ENCODE results near the gene TTF1.

TTF1 gene

DNA sequence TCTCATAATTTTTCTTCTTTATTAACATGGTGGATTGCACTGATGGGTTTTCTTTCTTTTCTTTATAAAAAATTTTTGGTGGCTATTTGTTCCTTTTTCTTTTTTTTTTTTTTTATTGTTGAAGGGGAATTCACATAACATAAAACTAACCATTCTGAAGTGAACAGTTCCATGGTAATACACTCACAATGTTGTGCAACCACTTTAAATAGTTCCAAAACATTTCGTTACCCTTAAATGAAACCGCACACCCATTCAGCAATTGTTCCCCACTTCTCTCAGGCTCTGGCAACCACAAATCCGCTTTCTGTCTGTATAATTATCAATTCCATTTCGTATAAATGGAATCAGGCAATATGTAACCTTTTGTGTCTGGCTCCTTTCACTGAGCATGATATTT is 40.2 kb downstream of the TTF1 start:
- Histone ChIP-seq H3K9me3 (ENCODE audit: control insufficient read depth, insufficient read depth, low read length) (no peaks in the 10 kb centered on the region), H3K27me3 (ENCODE audit: control insufficient read depth, insufficient read depth, low read length) (no peaks in the 10 kb centered on the region), H3K9ac (ENCODE audit: low read depth, low read length) (no peak overlapping the region), H3K4me1 (ENCODE audit: control insufficient read depth, insufficient read depth, low read length) (no peaks in the 10 kb centered on the region), H3K36me3 (ENCODE audit: control insufficient read depth, insufficient read depth, low read length) (no peaks in the 10 kb centered on the region), H3K4me3 (ENCODE audit: low read depth, low read length) (no peak overlapping the region), H3K27ac (ENCODE audit: low read depth, low read length) (no peak overlapping the region)

DNA sequence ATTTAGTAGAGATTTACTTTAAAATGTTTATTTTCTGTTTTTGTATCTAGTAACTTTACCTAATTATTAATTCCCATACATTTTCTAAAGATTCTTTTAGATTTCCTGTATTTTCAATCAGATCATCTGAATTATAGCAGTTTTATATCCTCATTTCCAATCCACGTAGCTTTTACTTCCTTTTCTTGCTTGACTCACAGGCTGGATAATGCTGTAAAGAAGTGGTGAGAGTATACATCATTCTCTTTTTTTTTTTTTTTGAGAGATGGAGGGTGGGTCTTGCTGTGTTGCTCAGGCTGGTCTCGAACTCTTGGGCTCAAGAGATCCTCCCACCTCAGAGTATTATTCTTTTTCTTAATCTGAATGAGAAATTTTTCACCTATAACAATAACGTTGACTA is 40.7 kb downstream of the TTF1 start:
- no peak overlapping the region for H3K9ac ChIP-seq (ENCODE audit: low read depth, low read length)
- no peaks in the 10 kb centered on the region for H3K4me1 ChIP-seq (ENCODE audit: control insufficient read depth, insufficient read depth, low read length)
- H3K9me3 ChIP-seq (ENCODE audit: control insufficient read depth, insufficient read depth, low read length), result no peaks in the 10 kb centered on the region
- no peak overlapping the region for H3K27ac ChIP-seq (ENCODE audit: low read depth, low read length)
- H3K36me3 ChIP-seq (ENCODE audit: control insufficient read depth, insufficient read depth, low read length), result no peaks in the 10 kb centered on the region
- no peak overlapping the region for H3K4me3 ChIP-seq (ENCODE audit: low read depth, low read length)
- H3K27me3 ChIP-seq (ENCODE audit: control insufficient read depth, insufficient read depth, low read length), result no peaks in the 10 kb centered on the region

DNA sequence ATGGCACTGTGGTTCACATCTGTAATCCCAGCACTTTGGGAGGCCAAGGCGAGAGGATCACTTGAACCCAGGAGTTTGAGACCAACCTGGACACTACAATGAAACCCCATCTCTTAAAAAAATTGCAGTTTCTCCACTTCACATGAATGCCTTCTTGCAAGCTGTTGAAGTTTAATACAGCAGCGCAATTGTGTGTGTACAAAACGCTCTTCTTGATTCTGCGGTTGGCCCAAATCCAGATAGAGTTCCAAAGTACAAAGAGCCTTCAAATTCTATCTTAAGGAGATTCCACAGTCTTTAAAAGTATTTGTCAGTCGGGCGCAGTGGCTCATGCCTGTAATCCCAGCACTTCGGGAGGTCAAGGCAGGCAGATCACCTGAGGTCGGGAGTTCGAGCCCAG is 42.6 kb downstream of the TTF1 start:
- no peak overlapping the region for H3K9ac ChIP-seq (ENCODE audit: low read depth, low read length)
- no peaks in the 10 kb centered on the region for H3K9me3 ChIP-seq (ENCODE audit: control insufficient read depth, insufficient read depth, low read length)
- no peaks in the 10 kb centered on the region for H3K4me1 ChIP-seq (ENCODE audit: control insufficient read depth, insufficient read depth, low read length)
- H3K27ac ChIP-seq (ENCODE audit: low read depth, low read length), result no peak overlapping the region
- H3K4me3 ChIP-seq (ENCODE audit: low read depth, low read length), result no peak overlapping the region
- no peaks in the 10 kb centered on the region for H3K27me3 ChIP-seq (ENCODE audit: control insufficient read depth, insufficient read depth, low read length)
- no peaks in the 10 kb centered on the region for H3K36me3 ChIP-seq (ENCODE audit: control insufficient read depth, insufficient read depth, low read length)

DNA sequence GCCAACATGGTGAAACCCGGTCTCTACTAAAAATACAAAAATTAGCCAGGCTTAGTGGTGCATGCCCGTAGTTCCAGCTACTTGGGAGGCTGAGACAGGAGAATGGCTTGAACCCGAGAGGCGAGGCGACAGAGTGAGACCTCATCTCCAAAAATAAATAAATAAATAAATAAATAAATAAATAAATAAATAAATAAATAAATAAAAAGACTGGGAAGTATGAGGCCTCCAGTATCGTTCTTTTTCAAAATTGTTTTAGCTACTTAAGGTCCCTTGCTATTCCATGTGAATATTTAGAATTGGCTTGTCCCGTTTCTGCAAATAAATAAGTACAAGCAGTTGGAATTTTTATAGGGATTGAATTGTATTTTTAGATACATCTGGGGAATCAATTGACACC is 48.9 kb downstream of the TTF1 start:
- no peaks in the 10 kb centered on the region for H3K27me3 ChIP-seq (ENCODE audit: control insufficient read depth, insufficient read depth, low read length)
- no peaks in the 10 kb centered on the region for H3K9me3 ChIP-seq (ENCODE audit: control insufficient read depth, insufficient read depth, low read length)
- no peak overlapping the region for H3K9ac ChIP-seq (ENCODE audit: low read depth, low read length)
- no peak overlapping the region for H3K27ac ChIP-seq (ENCODE audit: low read depth, low read length)
- peaks cover 8% of the 10 kb centered on the region for H3K36me3 ChIP-seq (ENCODE audit: control insufficient read depth, insufficient read depth, low read length)
- peaks cover 6% of the 10 kb centered on the region; the same call in 1 of the 2 replicates for H3K4me1 ChIP-seq (ENCODE audit: control insufficient read depth, insufficient read depth, low read length)
- no peak overlapping the region for H3K4me3 ChIP-seq (ENCODE audit: low read depth, low read length)

DNA sequence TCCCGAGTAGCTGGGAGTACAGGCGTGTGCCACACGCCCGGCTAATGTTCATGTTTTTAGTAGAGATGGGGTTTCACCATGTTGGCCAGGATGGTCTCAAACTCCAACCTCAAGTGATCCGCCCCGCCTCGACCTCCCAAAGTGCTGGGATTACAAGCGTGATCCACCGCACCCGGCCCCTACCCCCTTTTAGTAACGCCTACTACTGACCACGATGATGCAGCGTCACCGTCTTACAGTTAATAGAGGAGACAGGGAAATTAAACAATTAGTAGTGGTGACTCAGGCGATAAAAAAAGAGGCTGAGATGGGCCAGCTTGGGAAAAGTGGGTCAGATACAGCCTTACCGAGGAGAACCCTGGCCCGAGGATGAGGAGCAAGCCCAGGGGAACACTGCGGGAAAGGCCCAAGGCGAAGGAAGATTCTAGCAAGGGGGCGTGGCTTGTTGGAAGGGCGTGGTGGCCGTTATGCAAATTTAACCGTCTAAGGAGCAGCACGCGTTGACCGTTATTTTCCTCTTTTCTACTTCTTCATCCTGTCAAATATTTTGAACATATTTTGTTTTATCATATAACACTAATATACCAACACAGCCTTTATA is 50.2 kb downstream of the TTF1 start:
- Histone ChIP-seq H3K4me1 (ENCODE audit: control insufficient read depth, insufficient read depth, low read length) (peaks cover 6% of the 10 kb centered on the region; the same call in 1 of the 2 replicates), H3K36me3 (ENCODE audit: control insufficient read depth, insufficient read depth, low read length) (peaks cover 21% of the 10 kb centered on the region), H3K27ac (ENCODE audit: low read depth, low read length) (no peak overlapping the region), H3K27me3 (ENCODE audit: control insufficient read depth, insufficient read depth, low read length) (no peaks in the 10 kb centered on the region), H3K9me3 (ENCODE audit: control insufficient read depth, insufficient read depth, low read length) (no peaks in the 10 kb centered on the region), H3K4me3 (ENCODE audit: low read depth, low read length) (no peak overlapping the region), H3K9ac (ENCODE audit: low read depth, low read length) (no peak overlapping the region)

DNA sequence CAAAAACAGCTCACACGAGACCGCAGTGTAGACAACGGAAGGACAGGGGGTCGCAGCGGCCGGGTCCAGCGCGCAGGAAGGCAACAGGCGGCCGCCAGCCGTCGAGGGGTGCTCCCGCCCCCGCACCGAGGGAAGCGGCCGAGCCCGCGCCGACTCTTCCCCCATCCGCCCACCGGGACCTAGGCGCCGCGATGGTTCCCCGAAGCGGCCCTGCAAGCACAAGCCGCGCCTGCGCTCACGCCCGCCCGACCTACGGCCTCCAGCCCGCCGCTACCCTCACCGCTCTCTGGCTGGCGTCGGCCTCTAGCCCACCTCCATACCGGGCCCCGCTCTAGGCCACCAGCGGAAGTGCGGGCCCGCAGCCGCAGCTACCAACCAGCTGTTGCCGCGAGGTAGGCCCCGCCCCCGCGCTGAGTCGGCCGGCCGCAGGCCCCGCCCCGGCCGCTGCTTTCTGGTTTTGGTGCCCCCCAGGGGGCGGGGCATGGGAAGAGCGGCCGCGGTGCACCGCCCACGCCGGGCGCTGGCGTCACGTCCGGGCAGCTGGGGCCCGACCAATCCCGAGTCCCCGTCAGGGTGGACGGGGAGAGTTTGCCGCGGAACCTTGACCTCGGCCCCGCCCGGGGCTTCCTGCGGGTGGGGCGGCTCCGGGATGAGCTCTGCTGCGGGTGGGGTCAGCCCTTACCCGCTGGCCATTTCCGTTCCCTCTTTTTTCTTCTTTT is 51.8 kb downstream of the TTF1 start, which contains the start of gene SETX:
Gene SETX (minus strand): TSS at position 350 of the 719 bp plus-strand sequence. CDS start 5,558 bp downstream, outside the sequence.
- no peaks in the 10 kb centered on the region for H3K27me3 ChIP-seq (ENCODE audit: control insufficient read depth, insufficient read depth, low read length)
- H3K27ac ChIP-seq (ENCODE audit: low read depth, low read length), result peak within 1 kb of the TSS; percentile 90
- H3K36me3 ChIP-seq (ENCODE audit: control insufficient read depth, insufficient read depth, low read length), result peaks cover 38% of the 10 kb centered on the region
- no peaks in the 10 kb centered on the region for H3K9me3 ChIP-seq (ENCODE audit: control insufficient read depth, insufficient read depth, low read length)
- H3K9ac ChIP-seq (ENCODE audit: low read depth, low read length), result peak within 1 kb of the TSS; percentile 91
- peak within 1 kb of the TSS; percentile 95 for H3K4me3 ChIP-seq (ENCODE audit: low read depth, low read length)
- peaks cover 6% of the 10 kb centered on the region; the same call in 1 of the 2 replicates for H3K4me1 ChIP-seq (ENCODE audit: control insufficient read depth, insufficient read depth, low read length)

DNA sequence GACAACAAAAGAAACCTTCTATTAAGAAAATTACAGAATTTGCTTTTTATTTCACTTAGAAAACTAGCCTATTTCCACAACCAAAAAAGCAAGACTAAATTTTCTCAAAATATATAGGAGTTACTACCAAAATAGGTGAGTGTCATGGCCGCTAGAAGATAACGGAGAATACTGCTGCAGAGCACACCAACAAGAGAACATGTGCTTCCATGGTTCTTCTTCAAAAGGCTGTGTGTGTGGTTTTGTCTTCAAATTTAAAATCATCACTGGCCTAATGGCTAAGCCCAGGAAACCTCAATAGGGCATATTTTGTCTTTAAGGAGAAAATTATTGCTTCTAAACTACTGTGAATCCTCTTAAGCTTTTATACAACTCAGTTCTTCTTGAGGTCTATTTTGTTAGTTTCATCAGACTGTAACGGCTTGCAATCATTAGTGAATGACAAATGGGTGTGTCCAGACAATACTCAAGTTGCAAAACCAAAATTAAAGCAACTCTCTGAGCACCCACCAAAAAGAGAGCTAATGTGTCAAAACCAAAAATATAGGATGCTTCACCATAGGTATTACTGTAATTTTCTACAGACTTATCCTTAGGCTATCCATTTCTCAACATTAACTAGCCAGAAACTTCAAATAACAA is 55.1 kb downstream of the TTF1 start:
- no peaks in the 10 kb centered on the region for H3K27me3 ChIP-seq (ENCODE audit: control insufficient read depth, insufficient read depth, low read length)
- no peak overlapping the region for H3K27ac ChIP-seq (ENCODE audit: low read depth, low read length)
- no peak overlapping the region for H3K9ac ChIP-seq (ENCODE audit: low read depth, low read length)
- H3K4me3 ChIP-seq (ENCODE audit: low read depth, low read length), result no peak overlapping the region
- peaks cover 67% of the 10 kb centered on the region for H3K36me3 ChIP-seq (ENCODE audit: control insufficient read depth, insufficient read depth, low read length)
- H3K4me1 ChIP-seq (ENCODE audit: control insufficient read depth, insufficient read depth, low read length), result peaks cover 6% of the 10 kb centered on the region; the same call in 1 of the 2 replicates
- no peaks in the 10 kb centered on the region for H3K9me3 ChIP-seq (ENCODE audit: control insufficient read depth, insufficient read depth, low read length)

DNA sequence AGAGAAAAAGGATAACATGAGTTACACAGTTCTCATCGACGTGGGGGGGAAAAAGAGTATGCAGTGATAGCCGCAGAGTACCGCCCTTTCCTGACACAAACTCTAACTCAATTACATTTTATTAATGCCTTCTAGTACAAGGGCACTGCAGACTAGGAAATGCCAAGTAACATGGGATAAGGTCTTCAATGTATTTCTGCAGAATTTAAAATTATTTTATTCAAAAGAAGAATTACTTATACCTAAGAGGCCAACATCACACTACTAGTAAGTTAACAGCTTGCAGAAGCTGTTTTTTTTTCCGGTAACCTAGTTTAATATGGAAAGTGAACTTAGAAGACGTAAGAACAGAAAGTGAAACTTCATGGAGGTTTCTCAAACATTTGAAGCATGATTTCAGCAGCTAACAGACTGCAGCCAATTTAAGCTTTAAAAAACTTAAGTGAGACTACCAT is 55.8 kb downstream of the TTF1 start:
- no peak overlapping the region for H3K27ac ChIP-seq (ENCODE audit: low read depth, low read length)
- H3K9ac ChIP-seq (ENCODE audit: low read depth, low read length), result no peak overlapping the region
- no peak overlapping the region for H3K4me3 ChIP-seq (ENCODE audit: low read depth, low read length)
- H3K9me3 ChIP-seq (ENCODE audit: control insufficient read depth, insufficient read depth, low read length), result no peaks in the 10 kb centered on the region
- H3K36me3 ChIP-seq (ENCODE audit: control insufficient read depth, insufficient read depth, low read length), result peaks cover 73% of the 10 kb centered on the region
- no peaks in the 10 kb centered on the region for H3K27me3 ChIP-seq (ENCODE audit: control insufficient read depth, insufficient read depth, low read length)
- peaks cover 6% of the 10 kb centered on the region; the same call in 1 of the 2 replicates for H3K4me1 ChIP-seq (ENCODE audit: control insufficient read depth, insufficient read depth, low read length)

DNA sequence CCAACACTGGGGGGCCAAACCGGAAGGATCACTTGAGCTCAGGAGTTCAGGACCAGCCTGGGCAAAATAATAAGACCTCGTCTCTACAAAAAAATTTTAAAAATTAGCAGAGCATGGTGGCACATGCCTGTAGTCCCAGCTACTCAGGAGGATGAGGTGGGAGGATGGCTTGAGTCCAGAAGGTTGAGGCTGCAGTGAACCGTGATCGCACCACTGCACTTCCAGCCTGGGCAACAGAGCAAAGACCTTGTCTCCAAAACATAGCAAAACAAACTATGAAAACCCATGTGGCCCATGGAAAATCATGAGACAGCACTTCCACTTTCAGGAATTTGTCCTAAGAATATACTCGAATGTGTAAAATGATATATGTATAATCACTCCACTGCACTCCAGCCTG is 58.0 kb downstream of the TTF1 start:
- Histone ChIP-seq H3K4me1 (ENCODE audit: control insufficient read depth, insufficient read depth, low read length) (peaks cover 2% of the 10 kb centered on the region; the same call in 1 of the 2 replicates), H3K4me3 (ENCODE audit: low read depth, low read length) (no peak overlapping the region), H3K36me3 (ENCODE audit: control insufficient read depth, insufficient read depth, low read length) (peaks cover 96% of the 10 kb centered on the region), H3K9me3 (ENCODE audit: control insufficient read depth, insufficient read depth, low read length) (no peaks in the 10 kb centered on the region), H3K27ac (ENCODE audit: low read depth, low read length) (no peak overlapping the region), H3K27me3 (ENCODE audit: control insufficient read depth, insufficient read depth, low read length) (no peaks in the 10 kb centered on the region), H3K9ac (ENCODE audit: low read depth, low read length) (no peak overlapping the region)

DNA sequence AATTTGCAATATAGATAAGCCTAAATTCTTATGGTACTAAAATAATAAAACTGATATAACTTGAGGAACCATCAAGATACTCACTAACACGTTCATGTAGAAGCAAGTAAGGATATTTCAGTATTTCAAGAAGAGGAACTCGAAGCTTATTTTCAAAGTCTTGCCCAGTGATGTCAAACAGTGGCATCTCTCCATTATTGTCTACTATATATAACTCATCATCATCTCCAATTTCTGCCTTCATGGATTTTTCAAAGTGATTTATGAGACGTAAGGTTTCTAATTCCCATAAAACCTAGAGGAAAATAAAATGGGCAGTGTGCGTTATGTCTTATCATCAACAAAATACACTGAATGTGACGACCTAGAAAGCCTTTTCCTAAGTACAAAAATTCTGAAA is 60.5 kb downstream of the TTF1 start:
- no peaks in the 10 kb centered on the region for H3K27me3 ChIP-seq (ENCODE audit: control insufficient read depth, insufficient read depth, low read length)
- no peaks in the 10 kb centered on the region for H3K9me3 ChIP-seq (ENCODE audit: control insufficient read depth, insufficient read depth, low read length)
- H3K9ac ChIP-seq (ENCODE audit: low read depth, low read length), result no peak overlapping the region
- no peak overlapping the region for H3K4me3 ChIP-seq (ENCODE audit: low read depth, low read length)
- no peaks in the 10 kb centered on the region for H3K4me1 ChIP-seq (ENCODE audit: control insufficient read depth, insufficient read depth, low read length)
- no peak overlapping the region for H3K27ac ChIP-seq (ENCODE audit: low read depth, low read length)
- peaks cover 96% of the 10 kb centered on the region for H3K36me3 ChIP-seq (ENCODE audit: control insufficient read depth, insufficient read depth, low read length)

Measured in HUES48 (cell line).